Activated T-cell treated with anti-CD3 and anti-CD28 coated beads, Interleukin-2, amount 50 U/mL, for 4 hours (primary cell): ENCODE data around the gene EPHA6. TPM values are rescaled to one million over a fixed set of nuclear protein-coding genes. Genes with fewer than 3 reads are reported as not detected.

Experiments
- ATAC-seq, 2 donors: fragments of 200-7000 bp; cut with Tn5 transposase; one replicate each; pipeline ENCODE4 v1.10.0; 2021
- DNase-seq: peaks from one replicate; pipeline ENCODE4 v3.0.0-alpha.2; 2020
- H3K27me3 Mint-ChIP-seq: one replicate; pipeline ENCODE4 v1.8.0; 2021; ENCODE audit warnings: low read depth, mixed read lengths
- H3K36me3 Mint-ChIP-seq: one replicate; pipeline ENCODE4 v1.8.0; 2022; ENCODE audit warnings: mixed read lengths; ENCODE audit not compliant: insufficient read depth
- H3K4me1 Mint-ChIP-seq: one replicate; pipeline ENCODE4 v1.8.0; 2021; ENCODE audit warnings: low read depth, mixed read lengths
- H3K4me3 Mint-ChIP-seq: one replicate; pipeline ENCODE4 v1.8.0; 2021; ENCODE audit warnings: mild to moderate bottlenecking, moderate library complexity, mixed read lengths
- H3K9me3 Mint-ChIP-seq: one replicate; pipeline ENCODE4 v1.8.0; 2021; ENCODE audit warnings: mixed read lengths
- total RNA-seq, 3 donors: library from RNA; stranded (reverse); gene quantifications; one replicate each; pipeline ENCODE4 v1.2.1, GENCODE V29; 2021

Gene EPHA6
- total RNA-seq, 3 donors from 2014 or later: not detected

DNA sequence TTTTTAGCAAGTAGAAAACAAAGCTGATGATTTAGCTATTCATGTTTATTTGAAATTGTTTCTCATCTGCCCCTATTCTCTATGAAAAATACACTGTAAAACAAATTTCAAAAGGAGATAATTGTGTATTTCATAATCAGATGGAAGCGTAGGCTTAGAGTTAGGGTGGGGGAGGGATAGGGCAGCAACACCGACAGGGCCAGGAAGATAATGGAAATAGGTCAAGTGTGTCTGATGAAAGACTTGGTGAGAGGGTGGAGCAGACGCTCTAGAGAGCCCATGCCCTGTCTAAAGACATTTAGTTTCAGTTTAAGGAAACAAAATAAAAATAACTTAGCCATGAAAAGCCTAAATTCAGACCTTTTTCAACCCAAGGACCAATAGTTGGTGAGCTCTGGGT, 898.5 kb downstream of the EPHA6 start:
- H3K4me3 Mint-ChIP-seq: no peak overlapping the region
- ATAC-seq (no peak), DNase-seq (no peak)
- H3K36me3 Mint-ChIP-seq: no peaks in the 10 kb centered on the region
- H3K27me3 Mint-ChIP-seq: peaks cover 3% of the 10 kb centered on the region
- no peaks in the 10 kb centered on the region for H3K4me1 Mint-ChIP-seq
- no peaks in the 10 kb centered on the region for H3K9me3 Mint-ChIP-seq

DNA sequence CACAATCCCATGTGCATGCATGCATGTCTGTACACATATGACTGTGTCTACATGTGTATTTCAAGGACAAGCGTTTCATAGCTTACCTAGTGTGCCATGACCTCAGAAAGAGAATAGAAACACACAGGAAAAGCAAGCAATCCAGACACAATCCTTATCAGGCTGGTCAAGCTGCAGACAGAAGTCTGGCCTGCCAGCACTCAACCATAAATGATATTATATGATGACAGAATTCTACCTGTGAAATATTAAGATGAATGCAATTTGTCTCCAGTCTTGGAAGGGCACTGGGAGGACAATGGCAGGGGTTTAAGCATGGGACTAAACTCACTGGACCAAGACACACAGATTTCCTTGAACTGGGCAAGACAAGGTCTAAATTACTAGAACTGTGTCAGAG, 899.2 kb downstream of the EPHA6 start:
- no peaks in the 10 kb centered on the region for H3K4me1 Mint-ChIP-seq

DNA sequence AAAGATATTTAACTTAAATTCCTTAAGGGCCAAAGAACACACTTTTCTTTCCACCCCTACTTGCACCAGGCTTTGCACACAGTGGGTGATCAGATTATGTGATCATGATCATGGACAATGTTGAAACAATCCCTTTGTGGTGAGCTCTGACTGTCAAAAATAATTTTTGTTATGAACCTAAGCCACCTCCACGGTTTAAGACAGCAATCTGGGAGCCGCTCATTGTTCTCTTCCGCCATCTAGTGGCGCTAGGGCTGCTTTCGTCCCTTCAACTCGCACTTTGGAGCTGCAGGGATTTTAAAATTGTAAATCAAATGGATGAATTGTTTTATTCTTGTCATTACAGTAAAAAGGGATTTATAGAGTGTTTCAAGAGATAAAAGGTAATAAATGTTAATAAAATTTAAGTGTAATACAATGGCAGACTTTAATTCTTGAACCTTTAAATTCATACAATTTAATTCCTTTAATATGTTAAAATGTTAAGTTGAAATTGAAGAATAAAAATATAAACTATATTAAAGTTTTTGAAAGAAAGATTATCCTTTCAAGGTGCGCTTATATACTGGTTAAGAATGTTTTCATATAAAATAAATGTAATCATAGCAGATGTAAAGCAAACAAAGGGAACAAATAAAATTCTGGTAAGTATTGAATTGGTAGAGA, 904.9 kb downstream of the EPHA6 start:
- Mint-ChIP-seq H3K9me3 (no peaks in the 10 kb centered on the region), H3K4me1 (no peaks in the 10 kb centered on the region), H3K4me3 (no peak overlapping the region), H3K36me3 (no peaks in the 10 kb centered on the region), H3K27me3 (no peaks in the 10 kb centered on the region)
- peak; percentile 82 to 84 for ATAC-seq
- peak; percentile 45 for DNase-seq

More for the DNA sequence above, 899.2 kb downstream of the EPHA6 start:
- Mint-ChIP-seq H3K9me3 (no peaks in the 10 kb centered on the region), H3K27me3 (no peaks in the 10 kb centered on the region), H3K36me3 (no peaks in the 10 kb centered on the region), H3K4me3 (no peak overlapping the region)
- ATAC-seq (no peak), DNase-seq (no peak)

DNA sequence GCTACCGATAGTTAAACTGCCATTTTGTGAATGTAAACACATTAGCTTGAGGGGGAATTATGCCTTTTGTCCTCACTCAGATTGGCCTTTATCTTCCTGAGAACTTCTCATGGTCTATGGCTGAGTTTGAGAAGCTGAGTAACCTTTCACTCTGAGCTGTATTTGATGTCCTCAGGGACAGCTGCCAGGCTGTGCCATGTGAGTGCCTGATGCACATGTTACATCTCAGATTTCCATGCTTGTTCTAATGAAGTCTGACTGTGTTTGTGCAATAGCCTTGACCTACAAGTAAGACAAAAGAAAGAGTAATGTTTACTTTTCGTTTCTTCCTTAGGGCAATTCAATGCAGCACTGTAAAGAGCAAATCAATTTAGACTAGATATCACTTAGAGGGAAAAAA, 906.0 kb downstream of the EPHA6 start:
- no peaks in the 10 kb centered on the region for H3K9me3 Mint-ChIP-seq
- H3K27me3 Mint-ChIP-seq: no peaks in the 10 kb centered on the region
- H3K4me1 Mint-ChIP-seq: no peaks in the 10 kb centered on the region
- H3K36me3 Mint-ChIP-seq: no peaks in the 10 kb centered on the region
- DNase-seq: no peak
- no peak overlapping the region for H3K4me3 Mint-ChIP-seq
- no peak for ATAC-seq

DNA sequence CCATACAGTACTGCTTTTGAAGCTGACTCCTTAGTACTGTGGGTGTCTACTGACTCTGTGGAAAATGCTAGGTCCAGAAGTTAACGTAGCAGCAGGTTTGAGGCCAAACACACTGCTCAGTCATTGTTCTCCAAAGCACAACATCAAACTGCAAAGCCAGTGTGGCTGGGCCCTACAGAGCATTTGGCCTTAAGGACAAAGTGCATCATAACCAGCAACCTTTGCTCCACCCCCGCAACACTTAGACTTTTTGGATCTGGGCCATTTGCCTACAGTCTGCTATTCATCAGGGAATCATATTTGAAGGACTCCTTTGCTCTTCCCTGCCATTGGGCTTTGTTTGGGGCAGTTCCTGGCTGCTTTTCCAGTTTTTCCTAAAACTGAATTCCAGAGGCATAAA, 907.1 kb downstream of the EPHA6 start:
- no peak for DNase-seq
- Mint-ChIP-seq H3K4me1 (no peaks in the 10 kb centered on the region), H3K36me3 (no peaks in the 10 kb centered on the region), H3K4me3 (no peak overlapping the region), H3K27me3 (no peaks in the 10 kb centered on the region), H3K9me3 (no peaks in the 10 kb centered on the region)
- no peak for ATAC-seq

DNA sequence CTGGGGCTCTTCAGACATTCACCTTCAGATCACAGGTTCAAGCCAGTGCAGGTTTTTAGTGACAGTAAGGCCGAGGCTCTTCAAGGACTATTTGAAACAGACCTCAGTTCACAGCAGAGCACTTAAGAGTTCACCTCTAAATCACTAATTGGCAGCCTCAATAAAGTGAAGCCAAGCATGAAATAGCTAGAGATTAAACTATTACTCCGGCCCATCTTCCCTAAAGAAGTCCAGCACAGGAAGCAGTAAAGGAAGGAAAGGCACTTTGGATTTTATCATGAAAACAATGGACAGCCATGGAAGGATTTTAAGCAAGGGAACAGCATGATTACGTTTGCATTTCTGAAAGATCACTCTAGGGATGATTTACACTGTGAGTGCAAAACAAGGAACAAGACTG, 922.5 kb downstream of the EPHA6 start:
- H3K4me3 Mint-ChIP-seq: no peak overlapping the region
- DNase-seq (no peak), ATAC-seq (no peak)

DNA sequence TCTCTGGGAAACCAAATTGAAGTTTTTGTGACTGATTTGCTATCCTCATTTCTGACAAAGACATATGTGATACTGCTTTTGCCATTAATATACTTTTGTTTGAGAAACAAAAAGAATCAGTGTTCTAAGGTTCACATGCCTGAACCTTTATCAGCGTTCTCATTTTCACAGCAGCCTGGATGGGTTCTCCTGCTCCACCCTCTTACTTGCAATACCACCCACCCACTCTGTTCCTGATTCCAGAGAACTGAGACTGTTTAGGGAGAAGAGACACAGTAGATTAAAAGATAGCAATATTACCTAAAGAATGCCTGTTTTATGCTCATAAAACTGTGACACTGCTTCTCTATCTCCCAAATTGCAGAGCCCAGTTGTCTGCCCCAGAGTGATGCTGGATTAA, 924.4 kb downstream of the EPHA6 start:
- ATAC-seq: no peak
- Mint-ChIP-seq H3K4me3 (no peak overlapping the region), H3K27me3 (peaks cover 8% of the 10 kb centered on the region), H3K9me3 (no peaks in the 10 kb centered on the region), H3K4me1 (no peaks in the 10 kb centered on the region), H3K36me3 (no peaks in the 10 kb centered on the region)
- DNase-seq: no peak

More for the DNA sequence above, 922.5 kb downstream of the EPHA6 start:
- peaks cover 12% of the 10 kb centered on the region for H3K27me3 Mint-ChIP-seq
- H3K9me3 Mint-ChIP-seq: no peaks in the 10 kb centered on the region
- H3K36me3 Mint-ChIP-seq: no peaks in the 10 kb centered on the region
- H3K4me1 Mint-ChIP-seq: no peaks in the 10 kb centered on the region

DNA sequence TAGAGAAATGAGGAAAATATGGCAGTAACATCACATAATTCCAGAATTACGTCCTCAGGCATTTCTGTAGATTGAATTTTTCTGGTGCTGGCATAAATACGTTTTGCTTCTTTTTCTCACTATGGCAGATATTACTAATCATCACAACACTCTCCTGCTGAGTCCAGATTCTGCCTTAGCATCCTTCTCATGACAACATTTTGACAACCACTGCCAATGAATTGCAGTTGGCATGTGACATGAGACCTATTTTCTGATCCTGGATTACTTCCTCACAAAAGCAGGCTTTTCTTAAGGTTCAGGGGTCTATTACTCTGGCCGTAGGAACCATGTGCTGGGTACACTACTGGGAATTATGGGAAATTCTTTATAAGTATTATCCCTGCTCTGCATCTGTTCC, 927.6 kb downstream of the EPHA6 start:
- Mint-ChIP-seq H3K36me3 (no peaks in the 10 kb centered on the region), H3K9me3 (no peaks in the 10 kb centered on the region), H3K4me1 (no peaks in the 10 kb centered on the region), H3K4me3 (no peak overlapping the region), H3K27me3 (peaks cover 3% of the 10 kb centered on the region)
- ATAC-seq (no peak), DNase-seq (no peak)

DNA sequence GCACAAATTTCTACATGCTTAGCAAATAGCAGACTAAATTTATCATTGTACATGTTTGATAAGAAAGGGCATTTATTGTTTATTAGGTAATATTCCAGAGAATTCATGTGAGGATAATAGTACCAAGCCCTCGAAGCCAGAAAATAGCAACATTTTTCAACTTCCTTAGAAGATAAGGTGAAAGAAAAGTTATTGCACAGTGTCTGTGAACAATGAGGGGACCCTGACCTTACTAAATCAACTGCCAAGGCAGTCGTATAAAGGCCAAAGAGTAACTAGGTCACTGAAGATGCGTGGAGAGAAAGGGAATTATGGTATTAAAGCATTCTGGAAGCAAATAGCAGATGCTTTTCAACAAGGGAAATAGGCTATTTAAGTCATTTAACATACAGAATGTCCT, 929.9 kb downstream of the EPHA6 start:
- no peaks in the 10 kb centered on the region for H3K4me1 Mint-ChIP-seq
- H3K4me3 Mint-ChIP-seq: no peak overlapping the region
- no peak for DNase-seq
- no peaks in the 10 kb centered on the region for H3K9me3 Mint-ChIP-seq
- ATAC-seq: no peak
- H3K36me3 Mint-ChIP-seq: no peaks in the 10 kb centered on the region
- peaks cover 5% of the 10 kb centered on the region for H3K27me3 Mint-ChIP-seq

DNA sequence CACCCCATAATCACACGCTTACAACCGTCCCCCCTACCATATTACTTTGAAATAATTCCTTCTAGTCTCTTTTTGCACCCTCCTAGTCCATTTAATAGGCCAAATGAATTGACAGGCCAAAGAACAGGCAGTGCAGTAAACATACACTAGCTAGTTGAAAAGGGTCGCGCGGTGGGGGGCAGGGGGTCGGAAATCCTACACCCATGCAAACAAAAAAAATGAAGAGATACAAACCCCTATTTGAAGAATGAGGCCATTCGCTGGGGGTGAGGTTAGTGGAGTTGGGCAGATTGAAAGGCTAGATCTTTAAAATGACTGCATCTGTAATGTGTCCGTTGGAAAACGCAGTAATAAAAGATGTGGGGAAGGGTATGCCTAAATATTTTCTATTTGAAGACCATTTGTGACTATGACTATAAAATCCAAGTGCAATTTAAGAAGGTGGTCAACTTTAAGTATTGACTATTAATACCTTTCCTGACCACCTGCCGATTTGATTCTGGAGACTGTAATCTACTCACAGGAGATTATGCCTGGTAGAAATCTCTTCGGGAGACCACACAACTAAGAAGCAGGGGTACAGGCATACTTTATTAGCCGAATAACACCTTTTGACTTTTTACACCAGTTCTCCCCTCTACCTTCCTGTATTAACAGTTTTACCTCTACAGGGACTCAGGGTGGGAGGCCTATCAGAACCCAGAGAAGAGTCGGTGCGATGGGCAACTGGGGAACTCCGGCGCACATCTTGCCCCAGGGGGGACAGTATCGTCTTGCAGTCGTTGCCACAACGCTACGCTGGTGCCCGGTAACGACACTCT, 949.4 kb downstream of the EPHA6 start:
- Mint-ChIP-seq H3K4me3 (peak overlapping the region; percentile 97), H3K4me1 (peaks cover 26% of the 10 kb centered on the region)

DNA sequence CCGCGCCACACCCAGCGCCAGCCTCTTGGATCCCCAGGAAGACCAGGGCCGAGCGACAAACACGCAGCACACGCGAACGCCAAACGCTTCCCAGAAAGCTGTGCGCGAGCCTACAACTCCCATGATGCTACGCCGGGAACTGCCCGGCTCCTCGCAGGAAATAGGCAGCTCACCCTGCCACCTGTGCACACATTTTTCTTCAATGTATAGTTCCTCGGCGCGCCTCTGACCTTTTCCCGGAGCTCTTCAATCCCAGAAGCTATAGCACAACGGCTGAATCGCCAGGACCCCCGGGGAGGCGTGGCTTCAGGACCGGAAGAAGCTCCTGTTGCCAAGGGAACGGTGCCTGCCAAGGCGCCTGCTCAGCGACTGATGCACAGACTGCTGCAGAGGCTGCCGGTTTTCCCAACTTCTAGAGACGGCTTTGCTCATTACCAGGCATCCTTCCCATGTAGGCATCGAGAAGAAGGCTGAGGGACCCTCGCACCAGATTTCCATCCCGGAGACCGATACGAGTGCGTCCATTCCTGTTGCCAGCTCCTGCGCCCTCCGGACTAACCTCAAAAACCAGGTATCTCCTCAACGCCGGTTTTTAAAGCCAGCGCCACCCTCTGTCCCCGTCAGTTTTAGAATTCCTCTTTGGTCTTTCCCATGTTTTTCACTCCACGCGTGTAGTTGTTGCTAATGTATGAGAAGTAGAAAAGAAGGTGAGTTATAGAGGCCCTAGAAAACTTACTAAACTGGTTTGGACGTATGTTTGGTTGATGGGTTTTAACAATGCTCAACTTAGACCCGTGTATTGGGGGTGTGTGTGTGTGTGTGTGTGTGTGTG, 950.2 kb downstream of the EPHA6 start, which contains the start of gene ARL6:
Gene ARL6 (plus strand): TSS at position 352 of the 832 bp plus-strand sequence. CDS start 3,350 bp downstream, outside the sequence.
- DNase-seq: peak; percentile 57
- Mint-ChIP-seq H3K4me1 (peaks cover 26% of the 10 kb centered on the region), H3K9me3 (no peaks in the 10 kb centered on the region), H3K4me3 (peak within 1 kb of the TSS; percentile 97), H3K36me3 (peaks cover 2% of the 10 kb centered on the region), H3K27me3 (no peaks in the 10 kb centered on the region)
- ATAC-seq: peak; percentile 94 to 95

More for the DNA sequence above, 949.4 kb downstream of the EPHA6 start:
- H3K36me3 Mint-ChIP-seq: no peaks in the 10 kb centered on the region
- H3K9me3 Mint-ChIP-seq: no peaks in the 10 kb centered on the region
- no peaks in the 10 kb centered on the region for H3K27me3 Mint-ChIP-seq
- no peak for DNase-seq
- ATAC-seq: peak in 1 of 2 donors; percentile 58

DNA sequence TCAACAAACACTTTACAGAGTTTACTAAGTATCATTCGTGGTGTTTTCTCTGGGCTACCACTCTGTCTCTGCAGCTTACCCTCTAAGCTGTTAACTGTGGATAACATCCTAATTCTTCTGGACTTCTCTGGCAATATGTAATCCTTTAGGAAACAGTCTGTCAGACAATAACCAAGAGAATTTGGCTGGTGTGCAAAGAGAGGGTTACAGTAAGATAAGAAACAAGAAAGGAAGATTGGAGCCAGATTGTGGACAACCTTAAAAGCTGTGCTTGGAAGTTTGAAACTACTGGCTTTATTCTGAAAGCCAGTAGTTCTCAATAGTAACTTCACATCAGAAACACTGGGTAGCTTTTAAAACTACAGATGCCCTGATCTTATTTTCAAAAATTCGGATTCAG, 950.9 kb downstream of the EPHA6 start:
- H3K27me3 Mint-ChIP-seq: no peaks in the 10 kb centered on the region
- H3K4me3 Mint-ChIP-seq: peak overlapping the region; percentile 97
- no peaks in the 10 kb centered on the region for H3K9me3 Mint-ChIP-seq
- peaks cover 9% of the 10 kb centered on the region for H3K36me3 Mint-ChIP-seq
- no peak for DNase-seq
- no peak for ATAC-seq
- H3K4me1 Mint-ChIP-seq: peaks cover 26% of the 10 kb centered on the region

DNA sequence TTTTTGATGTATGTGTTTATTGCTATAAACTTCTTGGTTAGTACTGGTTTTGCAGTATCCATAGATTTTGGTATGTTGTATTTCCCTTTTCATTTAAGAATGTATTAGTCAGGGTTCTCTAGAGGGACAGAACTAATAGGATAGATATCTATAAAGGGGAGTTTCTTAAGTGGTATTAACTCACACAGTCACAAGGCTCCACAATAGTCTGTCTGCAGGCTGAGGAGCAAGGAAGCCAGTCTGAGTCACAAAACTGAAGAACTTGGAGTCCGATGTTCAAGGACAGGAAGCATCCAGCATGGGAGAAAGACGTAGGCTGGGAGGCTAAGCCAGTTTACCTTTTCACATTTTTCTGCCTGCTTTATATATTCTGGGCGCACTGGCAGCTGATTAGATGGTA, 958.5 kb downstream of the EPHA6 start:
- Mint-ChIP-seq H3K9me3 (peaks cover 4% of the 10 kb centered on the region), H3K36me3 (peaks cover 37% of the 10 kb centered on the region), H3K4me3 (no peak overlapping the region), H3K27me3 (no peaks in the 10 kb centered on the region), H3K4me1 (no peaks in the 10 kb centered on the region)
- no peak for DNase-seq
- no peak for ATAC-seq

DNA sequence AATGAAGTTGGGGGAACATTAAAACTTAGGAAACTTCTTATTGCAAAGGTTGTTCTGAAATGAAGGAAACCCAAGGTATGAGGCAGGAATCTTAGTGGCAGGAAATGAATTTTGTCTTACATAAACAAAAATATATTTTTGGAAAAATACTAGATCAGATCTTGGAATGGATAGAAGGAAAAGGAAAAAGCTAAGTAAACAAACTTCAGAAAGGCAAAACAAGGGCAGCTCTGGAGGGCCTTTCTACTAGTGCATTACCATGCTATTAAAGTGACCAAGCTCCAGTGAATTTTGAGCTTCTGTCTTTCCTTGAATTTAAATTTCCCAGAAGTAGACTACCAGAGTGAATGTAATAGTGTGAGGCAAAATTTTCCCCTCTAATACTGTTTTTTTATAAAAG, 963.8 kb downstream of the EPHA6 start:
- Mint-ChIP-seq H3K9me3 (no peaks in the 10 kb centered on the region), H3K27me3 (no peaks in the 10 kb centered on the region), H3K4me1 (no peaks in the 10 kb centered on the region), H3K36me3 (peaks cover 17% of the 10 kb centered on the region), H3K4me3 (no peak overlapping the region)
- ATAC-seq (no peak), DNase-seq (no peak)
